Osteocyte (in vitro differentiated cells): ENCODE measurements around the gene DDX10. TPM values are rescaled to one million over a fixed set of nuclear protein-coding genes. Genes with fewer than 3 reads are reported as not detected.
"Not testable (repeated sequence)": the region's sequence is repeated elsewhere in the genome, so short reads cannot be mapped to it uniquely, and the experiment has no call there.

Experiments used
- DNase-seq: peaks from one replicate; pipeline ENCODE4 v3.0.0; 2021; ENCODE audit warnings: mixed read lengths; ENCODE audit not compliant: unreplicated experiment; ENCODE audit errors: extremely low spot score
- H3K27ac Mint-ChIP-seq: one replicate; pipeline ENCODE4 v1.8.0; 2021; ENCODE audit warnings: mild to moderate bottlenecking, mixed read lengths; ENCODE audit not compliant: unreplicated experiment
- H3K27me3 Mint-ChIP-seq: one replicate; pipeline ENCODE4 v1.8.0; 2021; ENCODE audit warnings: mixed read lengths; ENCODE audit not compliant: unreplicated experiment
- H3K36me3 Mint-ChIP-seq: one replicate; pipeline ENCODE4 v1.8.0; 2021; ENCODE audit warnings: mixed read lengths; ENCODE audit not compliant: unreplicated experiment
- H3K4me1 Mint-ChIP-seq: one replicate; pipeline ENCODE4 v1.8.0; 2021; ENCODE audit warnings: mixed read lengths; ENCODE audit not compliant: unreplicated experiment
- H3K4me3 Mint-ChIP-seq: one replicate; pipeline ENCODE4 v1.8.0; 2021; ENCODE audit warnings: mild to moderate bottlenecking, moderate library complexity, mixed read lengths; ENCODE audit not compliant: unreplicated experiment
- H3K9me3 Mint-ChIP-seq: one replicate; pipeline ENCODE4 v1.8.0; 2021; ENCODE audit warnings: mixed read lengths; ENCODE audit not compliant: unreplicated experiment
- CTCF ChIP-seq: fragments of 200-600 bp; sonication (generic); IDR thresholded peaks from 2 replicates; pipeline ENCODE4 v1.5.0; 2021; ENCODE audit warnings: antibody characterized with exemption, mild to moderate bottlenecking, moderate library complexity
- total RNA-seq: library from RNA; stranded (reverse); gene quantifications from 2 replicates; pipeline ENCODE4 v1.2.1, GENCODE V29; 2021

DDX10 gene
- total RNA-seq, 1 donor from 2014 or later, result 34.6 TPM

- no peak for TF ChIP-seq CTCF
- no peaks in the 10 kb centered on the region for H3K36me3 Mint-ChIP-seq
- no peak overlapping the region for H3K4me3 Mint-ChIP-seq
- peaks cover 7% of the 10 kb centered on the region for H3K27me3 Mint-ChIP-seq
- no peak for DNase-seq
- H3K9me3 Mint-ChIP-seq, result no peaks in the 10 kb centered on the region
- H3K4me1 Mint-ChIP-seq, result peaks cover 6% of the 10 kb centered on the region
- H3K27ac Mint-ChIP-seq, result no peak overlapping the region
Measured at GRCh38 chr11:108643974-108644373, 20.9 kb upstream of the DDX10 start.

- no peak for DNase-seq
- H3K36me3 Mint-ChIP-seq, result no peaks in the 10 kb centered on the region
- H3K27ac Mint-ChIP-seq, result no peak overlapping the region
- no peak overlapping the region for H3K4me3 Mint-ChIP-seq
- TF ChIP-seq CTCF, result no peak
- H3K27me3 Mint-ChIP-seq, result no peaks in the 10 kb centered on the region
- peaks cover 6% of the 10 kb centered on the region for H3K4me1 Mint-ChIP-seq
- H3K9me3 Mint-ChIP-seq, result no peaks in the 10 kb centered on the region
Measured at GRCh38 chr11:108645970-108646369, 18.9 kb upstream of the DDX10 start.

- DNase-seq, result no peak
- H3K27ac Mint-ChIP-seq, result no peak overlapping the region
- peaks cover 6% of the 10 kb centered on the region for H3K4me1 Mint-ChIP-seq
- H3K36me3 Mint-ChIP-seq, result no peaks in the 10 kb centered on the region
- no peaks in the 10 kb centered on the region for H3K9me3 Mint-ChIP-seq
- H3K4me3 Mint-ChIP-seq, result no peak overlapping the region
- H3K27me3 Mint-ChIP-seq, result no peaks in the 10 kb centered on the region
- no peak for TF ChIP-seq CTCF
Measured at GRCh38 chr11:108647387-108647700, 17.5 kb upstream of the DDX10 start.

- Mint-ChIP-seq H3K9me3 (peaks cover 3% of the 10 kb centered on the region), H3K27ac (no peak overlapping the region), H3K27me3 (peaks cover 1% of the 10 kb centered on the region), H3K4me3 (no peak overlapping the region), H3K4me1 (peaks cover 6% of the 10 kb centered on the region), H3K36me3 (no peaks in the 10 kb centered on the region)
- no peak for DNase-seq
- TF ChIP-seq CTCF, result peak; percentile 91
Measured at GRCh38 chr11:108647701-108648527, 17.0 kb upstream of the DDX10 start.

GRCh38 chr11:108648528-108648885 is 16.4 kb upstream of the DDX10 start:
- peaks cover 2% of the 10 kb centered on the region for H3K27me3 Mint-ChIP-seq
- peaks cover 8% of the 10 kb centered on the region for H3K9me3 Mint-ChIP-seq
- peak; percentile 4 for TF ChIP-seq CTCF
- H3K36me3 Mint-ChIP-seq, result no peaks in the 10 kb centered on the region
- H3K4me3 Mint-ChIP-seq, result no peak overlapping the region
- peaks cover 6% of the 10 kb centered on the region for H3K4me1 Mint-ChIP-seq
- H3K27ac Mint-ChIP-seq, result no peak overlapping the region
- DNase-seq, result no peak

- not testable (repeated sequence) for H3K27me3 Mint-ChIP-seq, H3K4me1 Mint-ChIP-seq, H3K4me3 Mint-ChIP-seq, H3K9me3 Mint-ChIP-seq, DNase-seq, H3K36me3 Mint-ChIP-seq, H3K27ac Mint-ChIP-seq
Measured at GRCh38 chr11:108654100-108654499, 10.8 kb upstream of the DDX10 start.
